DND-41 (cell line): ENCODE data around the gene TRAF3IP3.

ENCODE experiments used
- ATAC-seq: fragments of 200-7000 bp; cut with Tn5 transposase; 3 replicates; pipeline ENCODE4 v1.9.1; 2021; ENCODE audit warnings: low read depth; ENCODE audit not compliant: insufficient read depth
- DNase-seq: peaks from one replicate; pipeline ENCODE4 v3.0.0-alpha.2; 2020
- H2AFZ ChIP-seq: 2 replicates; pipeline ENCODE4 v1.6.0; 2012; ENCODE audit warnings: low read depth, low read length
- H3K27ac ChIP-seq: 2 replicates; pipeline ENCODE4 v1.5.1; 2012; ENCODE audit warnings: low read length, inconsistent platforms
- H3K27me3 ChIP-seq: fragments of 200-600 bp; sonication (generic); 2 replicates; pipeline ENCODE4 v1.6.0; 2012; ENCODE audit warnings: low read length, mild to moderate bottlenecking, inconsistent platforms; ENCODE audit not compliant: insufficient read depth, poor library complexity
- H3K36me3 ChIP-seq: 2 replicates; pipeline ENCODE4 v1.5.1; 2012; ENCODE audit warnings: low read length, inconsistent platforms; ENCODE audit not compliant: insufficient read depth
- H3K4me1 ChIP-seq: 2 replicates; pipeline ENCODE4 v1.5.1; 2012; ENCODE audit warnings: mild to moderate bottlenecking, low read length; ENCODE audit not compliant: insufficient read depth
- H3K4me2 ChIP-seq: 2 replicates; pipeline ENCODE4 v1.6.0; 2012; ENCODE audit warnings: mild to moderate bottlenecking, moderate library complexity, low read length, inconsistent platforms; ENCODE audit not compliant: insufficient read depth
- H3K4me3 ChIP-seq, 2 experiments: fragments of 200-600 bp in 1 of 2; shearing (Covaris generic) in 1 of 2; 2 replicates each; pipeline ENCODE4 v1.5.1; 2012 to 2016; ENCODE audit warnings: inconsistent platforms in 2 of 2, low read length in 2 of 2, mild to moderate bottlenecking in 2 of 2, low read depth in 1 of 2, moderate library complexity in 1 of 2
- H3K79me2 ChIP-seq: 2 replicates; pipeline ENCODE4 v1.6.0; 2012; ENCODE audit warnings: low read length, inconsistent platforms; ENCODE audit not compliant: insufficient read depth
- H3K9ac ChIP-seq: 2 replicates; pipeline ENCODE4 v1.6.0; 2012; ENCODE audit warnings: low read depth, mild to moderate bottlenecking, inconsistent platforms, low read length, moderate library complexity
- H3K9me3 ChIP-seq: 2 replicates; pipeline ENCODE4 v1.5.1; 2012; ENCODE audit warnings: low read length, moderate library complexity, mild to moderate bottlenecking, inconsistent platforms; ENCODE audit not compliant: insufficient read depth, severe bottlenecking
- H4K20me1 ChIP-seq: 2 replicates; pipeline ENCODE4 v1.6.0; 2012; ENCODE audit warnings: low read length; ENCODE audit not compliant: insufficient read depth
- EZH2 ChIP-seq: IDR thresholded peaks from 3 replicates; pipeline ENCODE4 v1.6.1; 2012; ENCODE audit warnings: borderline replicate concordance, low read depth, mild to moderate bottlenecking, moderate library complexity, low read length, inconsistent platforms; ENCODE audit not compliant: severe bottlenecking
- TF ChIP-seq, protein P1 (sequence below): IDR thresholded peaks from 2 replicates; pipeline ENCODE4 v1.5.1; 2012; ENCODE audit warnings: borderline replicate concordance, low read length, moderate library complexity, mild to moderate bottlenecking; ENCODE audit not compliant: poor library complexity, severe bottlenecking; ENCODE audit errors: extremely low read depth

The TRAF3IP3 gene

DNA sequence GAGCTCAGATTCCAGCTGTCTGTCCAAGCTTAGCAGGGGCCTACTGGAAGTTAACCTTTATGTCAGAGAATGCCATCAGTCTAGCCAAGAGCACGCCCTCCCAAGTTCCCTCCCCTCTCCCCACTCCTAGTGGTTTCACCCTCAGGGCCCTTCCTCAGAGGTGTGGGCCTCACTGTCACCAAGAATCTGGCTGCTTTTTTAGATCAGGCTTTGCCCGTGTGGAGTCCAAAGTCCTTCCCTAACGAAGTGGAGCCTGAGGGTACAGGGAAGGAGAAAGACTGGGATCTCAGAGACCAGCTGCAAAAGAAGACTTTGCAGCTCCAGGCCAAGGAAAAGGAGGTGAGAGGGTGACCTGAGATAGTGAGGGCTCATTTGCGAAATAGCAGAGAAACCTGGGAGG lies 24.4 kb downstream of the TRAF3IP3 start:
- no peak overlapping the region for H3K27ac ChIP-seq
- DNase-seq (no peak), ATAC-seq (no peak)
- TF ChIP-seq, protein P1, sequence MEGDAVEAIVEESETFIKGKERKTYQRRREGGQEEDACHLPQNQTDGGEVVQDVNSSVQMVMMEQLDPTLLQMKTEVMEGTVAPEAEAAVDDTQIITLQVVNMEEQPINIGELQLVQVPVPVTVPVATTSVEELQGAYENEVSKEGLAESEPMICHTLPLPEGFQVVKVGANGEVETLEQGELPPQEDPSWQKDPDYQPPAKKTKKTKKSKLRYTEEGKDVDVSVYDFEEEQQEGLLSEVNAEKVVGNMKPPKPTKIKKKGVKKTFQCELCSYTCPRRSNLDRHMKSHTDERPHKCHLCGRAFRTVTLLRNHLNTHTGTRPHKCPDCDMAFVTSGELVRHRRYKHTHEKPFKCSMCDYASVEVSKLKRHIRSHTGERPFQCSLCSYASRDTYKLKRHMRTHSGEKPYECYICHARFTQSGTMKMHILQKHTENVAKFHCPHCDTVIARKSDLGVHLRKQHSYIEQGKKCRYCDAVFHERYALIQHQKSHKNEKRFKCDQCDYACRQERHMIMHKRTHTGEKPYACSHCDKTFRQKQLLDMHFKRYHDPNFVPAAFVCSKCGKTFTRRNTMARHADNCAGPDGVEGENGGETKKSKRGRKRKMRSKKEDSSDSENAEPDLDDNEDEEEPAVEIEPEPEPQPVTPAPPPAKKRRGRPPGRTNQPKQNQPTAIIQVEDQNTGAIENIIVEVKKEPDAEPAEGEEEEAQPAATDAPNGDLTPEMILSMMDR = no peak
- TF ChIP-seq EZH2 = no peak
- H3K4me2 ChIP-seq = no peak overlapping the region
- peaks cover 60% of the 10 kb centered on the region for H3K36me3 ChIP-seq
- H3K9ac ChIP-seq = no peak overlapping the region
- H2AFZ ChIP-seq = no peak overlapping the region
- H3K4me1 ChIP-seq = peaks cover 17% of the 10 kb centered on the region
- H3K4me3 ChIP-seq = no peak overlapping the region
- H3K9me3 ChIP-seq = no peaks in the 10 kb centered on the region
- H4K20me1 ChIP-seq = no peaks in the 10 kb centered on the region
- H3K27me3 ChIP-seq = no peaks in the 10 kb centered on the region
- H3K79me2 ChIP-seq = peaks cover 12% of the 10 kb centered on the region

DNA sequence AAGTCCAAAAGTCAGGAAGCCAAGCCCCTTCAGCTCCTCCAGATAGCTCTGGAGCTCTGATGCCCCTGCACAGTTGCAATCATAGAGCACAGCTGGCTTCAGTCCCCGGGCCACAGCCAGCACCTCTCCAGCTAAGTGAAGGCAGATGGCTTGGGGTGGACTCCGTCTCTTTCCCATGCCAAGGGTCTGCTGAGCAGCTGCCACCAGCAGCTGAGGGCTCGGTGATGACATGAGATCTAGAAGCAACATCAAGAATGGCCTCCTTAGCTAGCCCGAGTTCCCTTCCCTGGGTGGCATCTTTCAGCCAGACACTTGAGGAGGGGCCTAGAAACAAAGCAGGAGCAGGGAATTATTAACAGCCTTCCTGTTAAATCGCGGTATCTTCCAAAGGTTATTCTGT lies 27.5 kb downstream of the TRAF3IP3 start:
- H3K4me1 ChIP-seq = peaks cover 17% of the 10 kb centered on the region
- H3K4me3 ChIP-seq = peak overlapping the region; percentile 56 to 73; a peak in 3 of 4 replicates
- H3K27me3 ChIP-seq = no peaks in the 10 kb centered on the region
- H4K20me1 ChIP-seq = no peaks in the 10 kb centered on the region
- H3K9me3 ChIP-seq = no peaks in the 10 kb centered on the region
- H2AFZ ChIP-seq = no peak overlapping the region
- peaks cover 31% of the 10 kb centered on the region for H3K36me3 ChIP-seq
- no peak for ATAC-seq
- no peak for DNase-seq
- peak overlapping the region; percentile 71 for H3K9ac ChIP-seq
- peak overlapping the region; percentile 75 for H3K4me2 ChIP-seq
- TF ChIP-seq, protein P1 = no peak
- no peak for TF ChIP-seq EZH2
- peak overlapping the region; percentile 86; the same call in 1 of the 2 replicates for H3K27ac ChIP-seq
- H3K79me2 ChIP-seq = peaks cover 12% of the 10 kb centered on the region

DNA sequence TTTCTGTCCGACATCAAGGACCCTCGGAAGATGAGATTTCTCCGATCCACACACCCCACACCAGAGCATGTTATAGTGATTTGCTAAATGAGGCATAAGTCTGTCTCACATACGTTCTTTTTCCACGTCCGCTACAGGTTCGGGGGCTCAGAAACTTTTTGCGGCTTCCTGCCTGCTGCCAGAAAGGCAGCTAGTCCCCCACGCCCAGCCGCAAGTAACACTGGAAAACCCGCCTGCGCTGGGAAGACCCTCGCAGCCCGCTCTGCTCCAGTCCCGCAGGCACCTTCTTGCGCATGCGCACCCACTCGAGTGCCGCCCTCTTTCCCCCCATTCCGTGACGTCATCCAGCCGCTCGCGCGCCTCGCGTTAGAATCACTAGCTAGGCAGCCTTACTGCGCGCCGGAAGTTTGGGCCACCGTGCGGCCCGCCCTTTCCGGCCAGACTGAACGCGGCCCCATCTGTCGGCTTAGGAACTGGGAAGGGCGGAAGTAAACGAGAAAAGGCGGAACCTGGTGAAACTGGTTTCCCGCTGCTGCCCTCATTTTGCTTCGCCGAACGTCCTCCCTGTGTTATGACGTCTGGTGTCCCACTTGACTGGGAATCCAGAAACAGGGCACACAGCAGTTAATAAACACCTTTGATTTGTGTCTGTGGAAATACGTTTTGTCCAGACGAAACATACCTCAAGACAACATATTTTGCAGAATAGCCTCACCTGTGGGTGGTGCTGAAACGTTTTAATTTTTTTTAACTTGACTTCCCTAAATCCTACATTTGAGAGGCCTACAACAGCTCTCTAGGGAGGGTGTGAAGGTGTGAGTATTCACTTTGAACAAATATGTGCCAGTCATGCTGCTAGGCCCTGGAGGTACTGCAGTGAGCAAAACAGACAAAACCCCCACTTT lies 28.7 kb downstream of the TRAF3IP3 start, which contains the start of gene C1orf74:
TSS of gene C1orf74 (minus strand) at position 295 of the 905 bp plus-strand sequence. CDS start 925 bp downstream, outside the sequence.
- peaks cover 12% of the 10 kb centered on the region for H3K79me2 ChIP-seq
- peak within 1 kb of the TSS; percentile 77 for H2AFZ ChIP-seq
- peaks cover 17% of the 10 kb centered on the region for H3K4me1 ChIP-seq
- peak; percentile 99 for DNase-seq
- H3K27ac ChIP-seq = peak within 1 kb of the TSS; percentile 86
- H3K27me3 ChIP-seq = no peaks in the 10 kb centered on the region
- peak within 1 kb of the TSS; percentile 56 to 73; a peak in 3 of 4 replicates for H3K4me3 ChIP-seq
- H3K36me3 ChIP-seq = peaks cover 21% of the 10 kb centered on the region
- H3K9me3 ChIP-seq = no peaks in the 10 kb centered on the region
- H4K20me1 ChIP-seq = no peaks in the 10 kb centered on the region
- ATAC-seq = peak; percentile 98
- peak within 1 kb of the TSS; percentile 71 for H3K9ac ChIP-seq
- peak within 1 kb of the TSS; percentile 75 for H3K4me2 ChIP-seq
- TF ChIP-seq EZH2 = no peak
- TF ChIP-seq, protein P1 = no peak
